GM12878 (cell line): ENCODE data around the gene SCYL3. TPM values are rescaled to one million over a fixed set of nuclear protein-coding genes. Genes with fewer than 3 reads are reported as not detected.

Source experiments
- ATAC-seq: fragments of 200-7000 bp; cut with Tn5 transposase; 3 replicates; pipeline ENCODE4 v1.9.1; 2020; ENCODE audit warnings: mild to moderate bottlenecking, moderate library complexity
- BruUV-seq: library from RNA; stranded (reverse); fragments of 400-500 nt; replicated peaks from 2 replicates; lab custom pipeline; 2021; lab: Mats Ljungman, UMichigan
- CTCF ChIA-PET: fragments of 300-600 bp; sonication (Branson Sonifier 250); formaldehyde crosslinking; extraction: SDS; loops from one replicate; lab custom pipeline; 2021; ENCODE audit warnings: inconsistent platforms; lab: Yijun Ruan, JAX
- POLR2A ChIA-PET: fragments of 350-600 bp; formaldehyde crosslinking; extraction: SDS; loops from one replicate; lab custom pipeline; 2021; ENCODE audit warnings: inconsistent platforms; lab: Charles Lee
- RAD21 ChIA-PET: fragments of 300-600 bp; sonication (Branson Sonifier 250); formaldehyde crosslinking; loops from one replicate; lab custom pipeline; 2023; ENCODE audit warnings: antibody characterized with exemption; ENCODE audit not compliant: unreplicated experiment; lab: Charles Lee
- SMC1A ChIA-PET: fragments of 300-600 bp; sonication (Branson Sonifier 250); formaldehyde crosslinking; loops from one replicate; lab custom pipeline; 2023; ENCODE audit not compliant: unreplicated experiment, uncharacterized antibody; lab: Charles Lee
- DNase-seq: peaks from one replicate; pipeline ENCODE4 v3.0.0-alpha.2; 2011; ENCODE audit warnings: low read depth, low spot score
- FAIRE-seq: peaks from 3 replicates; lab custom pipeline; 2011; peaks lifted over from hg19 to GRCh38; lab: Jason Lieb, UNC
- H2AFZ ChIP-seq: 2 replicates; pipeline ENCODE4 v1.6.0; 2011; ENCODE audit warnings: low read depth, low read length, control low read depth; ENCODE audit not compliant: control insufficient read depth
- H3K27ac ChIP-seq: 2 replicates; pipeline ENCODE4 v1.5.1; 2011; ENCODE audit warnings: control low read depth; ENCODE audit not compliant: control insufficient read depth, insufficient read depth
- H3K27me3 ChIP-seq, 2 experiments: replicated peaks in 1 of 2; 2 replicates each; pipeline versions ENCODE4 v1.6.0 to v1.6.1; 2011; ENCODE audit warnings: low read length in 1 of 2; ENCODE audit not compliant: control insufficient read depth in 2 of 2, insufficient read depth in 2 of 2
- H3K36me3 ChIP-seq, 2 experiments: 2 replicates each; pipeline ENCODE4 v1.5.1; 2011; ENCODE audit warnings: low read length in 1 of 2; ENCODE audit not compliant: control insufficient read depth in 2 of 2, insufficient read depth in 2 of 2
- H3K4me1 ChIP-seq: 2 replicates; pipeline ENCODE4 v1.6.1; 2011; ENCODE audit warnings: mild to moderate bottlenecking, low read length, moderate library complexity, mixed read lengths; ENCODE audit not compliant: control insufficient read depth, insufficient read depth
- H3K4me2 ChIP-seq: 2 replicates; pipeline ENCODE4 v1.6.0; 2011; ENCODE audit warnings: control low read depth; ENCODE audit not compliant: control insufficient read depth, insufficient read depth
- H3K4me3 ChIP-seq: fragments of 200-600 bp; sonication (generic); 2 replicates; pipeline ENCODE4 v1.5.1; 2016
- H3K79me2 ChIP-seq: 2 replicates; pipeline ENCODE4 v1.6.0; 2011; ENCODE audit warnings: low read length; ENCODE audit not compliant: control insufficient read depth, insufficient read depth
- H3K9ac ChIP-seq: 2 replicates; pipeline ENCODE4 v1.8.0; 2011; ENCODE audit warnings: low read length, control low read depth, mixed read lengths; ENCODE audit not compliant: control insufficient read depth, insufficient read depth
- H3K9me3 ChIP-seq: replicated peaks from 3 replicates; pipeline ENCODE4 v1.5.1; 2011; ENCODE audit warnings: mild to moderate bottlenecking, low read length; ENCODE audit not compliant: control insufficient read depth, insufficient read depth
- H4K20me1 ChIP-seq: 2 replicates; pipeline ENCODE4 v1.6.0; 2011; ENCODE audit not compliant: control insufficient read depth, insufficient read depth
- DPF2 ChIP-seq: fragments of 450-650 bp; IDR thresholded peaks from 2 replicates; pipeline ENCODE4 v1.6.1; 2017; ENCODE audit warnings: mild to moderate bottlenecking
- EGR1 ChIP-seq, 2 experiments: IDR thresholded peaks; 1 replicate in 1 of 2; 2 replicates in 1 of 2; pipeline ENCODE4 v1.6.1; 2011 to 2012; ENCODE audit warnings: low read depth in 2 of 2, low read length in 2 of 2, borderline replicate concordance in 1 of 2, mild to moderate bottlenecking in 1 of 2, moderate library complexity in 1 of 2
- EP300 ChIP-seq, 2 experiments: fragments of 150-350 bp in 1 of 2; IDR thresholded peaks; 2 replicates each; pipeline ENCODE4 v1.6.1; 2011 to 2012; ENCODE audit warnings: low read depth in 2 of 2, low read length in 2 of 2, borderline replicate concordance in 1 of 2, improper control_type of control experiment in 1 of 2, inconsistent platforms in 1 of 2; ENCODE audit not compliant: control insufficient read depth in 1 of 2
- EZH2 ChIP-seq: IDR thresholded peaks from 2 replicates; pipeline ENCODE4 v1.6.1; 2012; ENCODE audit warnings: low read depth, mild to moderate bottlenecking, control low read depth, inconsistent platforms, low read length, borderline replicate concordance; ENCODE audit not compliant: control insufficient read depth
- SMAD5 ChIP-seq: IDR thresholded peaks from 2 replicates; pipeline ENCODE4 v1.6.1; 2016; ENCODE audit warnings: antibody characterized with exemption, low read depth
- SREBF2 ChIP-seq: IDR thresholded peaks from 2 replicates; pipeline ENCODE4 v1.6.1; 2012; ENCODE audit warnings: mild to moderate bottlenecking, low read length
- STAT1 ChIP-seq: fragments of 450-650 bp; conservative IDR thresholded peaks from 2 replicates; pipeline ENCODE4 v1.6.1; 2014; ENCODE audit warnings: antibody characterized with exemption, mild to moderate bottlenecking
- TAF1 ChIP-seq: IDR thresholded peaks from 2 replicates; pipeline ENCODE4 v1.6.1; 2011; ENCODE audit warnings: mild to moderate bottlenecking, low read depth, low read length, borderline replicate concordance
- TARDBP ChIP-seq: IDR thresholded peaks from 2 replicates; pipeline ENCODE4 v1.6.1; 2016; ENCODE audit warnings: borderline replicate concordance
- TCF12 ChIP-seq: IDR thresholded peaks from 2 replicates; pipeline ENCODE4 v1.6.1; 2011; ENCODE audit warnings: low read depth, mild to moderate bottlenecking, low read length
- USF1 ChIP-seq: IDR thresholded peaks from 2 replicates; pipeline ENCODE4 v1.6.1; 2011; ENCODE audit warnings: borderline replicate concordance, low read depth, mild to moderate bottlenecking, moderate library complexity, mixed read lengths, low read length; ENCODE audit not compliant: insufficient read depth; ENCODE audit errors: extremely low read length
- YBX1 ChIP-seq: fragments of 450-650 bp; IDR thresholded peaks from 2 replicates; pipeline ENCODE4 v1.6.1; 2016; ENCODE audit warnings: antibody characterized with exemption
- ZNF687 ChIP-seq: fragments of 450-650 bp; IDR thresholded peaks from 2 replicates; pipeline ENCODE4 v1.6.1; 2017; ENCODE audit warnings: mild to moderate bottlenecking, moderate library complexity
- WGBS: methylation state at CpG from one replicate; pipeline ENCODE4 v1.1.6; 2016; ENCODE audit warnings: low lambda C conversion rate; ENCODE audit not compliant: insufficient replicate concordance, insufficient coverage; ENCODE audit errors: missing lambda C conversion rate; 5-methylcytosine and 5-hydroxymethylcytosine counted together
- in situ Hi-C: fragments of 300-500 bp; cut with MboI; formaldehyde crosslinking; loops from 9 replicates; pipeline ENCODE4 v1.14.3; 2018; ENCODE audit warnings: mixed read lengths
- intact Hi-C: fragments of 100-400 bp; cut with micrococcal nuclease; formaldehyde crosslinking; loops from one replicate; pipeline ENCODE4 v1.14.2; 2022; ENCODE audit not compliant: unreplicated experiment
- polyA plus RNA-seq, 11 experiments: library from polyadenylated mRNA; depleted of rRNA in 4 of 11; unstranded in 6 of 11; stranded (reverse) in 5 of 11; fragments of >200 nt; fragmentation: Nextera tagmentation in 4 of 11; fragmentation: Illumina TruSeq in 1 of 11; extraction: Ambion mirVana in 4 of 11; extraction: Trizol in 1 of 11; gene quantifications; 1 replicate in 1 of 11; 2 replicates in 10 of 11; pipeline versions ENCODE4 v1.2.1 to v1.2.3, GENCODE V29; 2011 to 2016; ENCODE audit warnings: inconsistent platforms in 2 of 11, missing spikeins in 2 of 11, low read depth in 1 of 11
- total RNA-seq, 4 experiments: library from RNA; depleted of rRNA in 3 of 4; stranded (reverse); fragments of >200 nt in 3 of 4; fragmentation: Illumina TruSeq in 1 of 4; extraction: Trizol in 1 of 4; gene quantifications; 2 replicates each; pipeline versions ENCODE4 v1.2.1 to v1.2.3, GENCODE V29; 2013 to 2021
- TF ChIP-seq, protein P1 (sequence below): fragments of 450-650 bp; formaldehyde crosslinking; IDR thresholded peaks from 2 replicates; pipeline ENCODE4 v1.5.0; 2022; ENCODE audit warnings: mild to moderate bottlenecking, missing genetic modification characterization
- TF ChIP-seq, protein P2 (sequence below): IDR thresholded peaks from 2 replicates; pipeline ENCODE4 v1.6.1; 2011; ENCODE audit warnings: mild to moderate bottlenecking, low read depth, low read length, moderate library complexity; ENCODE audit not compliant: insufficient replicate concordance

The SCYL3 gene
- total and polyA plus RNA-seq, 10 of the 15 experiments (the other 5 are each of a cell fraction or from before 2014, with no cell fraction given) = 4.3 to 14.3 (median 10.3) TPM

DNA sequence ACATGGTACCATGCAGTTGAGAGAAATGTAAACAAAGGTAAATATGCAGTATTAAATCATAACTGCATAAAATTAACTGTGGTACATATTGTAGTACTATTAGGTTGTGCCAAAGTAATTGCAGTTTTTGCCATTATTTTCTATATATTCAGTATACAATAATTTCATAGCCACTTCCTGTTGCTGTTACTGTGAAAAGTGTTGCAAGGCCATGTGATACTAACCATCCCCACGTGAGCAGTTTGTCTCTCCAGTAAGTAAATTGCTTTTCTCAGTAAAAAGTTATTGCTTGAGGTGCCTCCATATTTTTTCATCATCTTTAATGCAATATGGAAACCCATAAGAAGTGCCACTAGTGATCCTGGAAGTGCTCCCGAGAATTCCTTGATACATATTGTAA lies 79.4 kb downstream of the SCYL3 start:
- WGBS = 98% methylated on average over 2 of the region's 2 CpGs
- BruUV-seq = no TSS peak
- Histone ChIP-seq H3K9me3 (no peaks in the 10 kb centered on the region), H2AFZ (no peak overlapping the region), H3K9ac (no peak overlapping the region), H3K27me3 (no peaks in the 10 kb centered on the region), H3K36me3 (peaks cover 2 to 6% of the 10 kb centered on the region in 2 experiments; a peak in 3 of 4 replicates), H3K4me2 (no peak overlapping the region), H3K27ac (no peak overlapping the region), H3K79me2 (no peaks in the 10 kb centered on the region), H3K4me3 (no peak overlapping the region), H4K20me1 (no peaks in the 10 kb centered on the region), H3K4me1 (no peaks in the 10 kb centered on the region)
- ATAC-seq (no peak), DNase-seq (no peak), FAIRE-seq (no peak)
- in situ Hi-C loops (no loop called here), intact Hi-C loops (no loop called here)
- SMC1A ChIA-PET = no interaction called here
- POLR2A ChIA-PET = no interaction called here
- CTCF ChIA-PET = no interaction called here
- RAD21 ChIA-PET = interaction anchor here (0.8 kb wide), 1 partner anchor 122 kb away, joined by 3 read pairs; no protein-coding TSS in a partner anchor
- TF ChIP-seq YBX1 (no peak), TCF12 (no peak), ZNF687 (no peak), STAT1 (no peak), TAF1 (no peak), EP300 (IDR thresholded peaks at IDR 0.05; ENCODE audit: borderline replicate concordance in 1 of 2, control insufficient read depth in 1 of 2, low read depth in 2 of 2, low read length in 2 of 2) (no peak), TARDBP (no peak), SMAD5 (no peak), DPF2 (no peak), EGR1 (IDR thresholded peaks at IDR 0.05; ENCODE audit: borderline replicate concordance in 1 of 2, low read depth in 2 of 2, low read length in 2 of 2) (no peak), SREBF2 (no peak), USF1 (no peak), EZH2 (no peak)
- TF ChIP-seq, protein P1, sequence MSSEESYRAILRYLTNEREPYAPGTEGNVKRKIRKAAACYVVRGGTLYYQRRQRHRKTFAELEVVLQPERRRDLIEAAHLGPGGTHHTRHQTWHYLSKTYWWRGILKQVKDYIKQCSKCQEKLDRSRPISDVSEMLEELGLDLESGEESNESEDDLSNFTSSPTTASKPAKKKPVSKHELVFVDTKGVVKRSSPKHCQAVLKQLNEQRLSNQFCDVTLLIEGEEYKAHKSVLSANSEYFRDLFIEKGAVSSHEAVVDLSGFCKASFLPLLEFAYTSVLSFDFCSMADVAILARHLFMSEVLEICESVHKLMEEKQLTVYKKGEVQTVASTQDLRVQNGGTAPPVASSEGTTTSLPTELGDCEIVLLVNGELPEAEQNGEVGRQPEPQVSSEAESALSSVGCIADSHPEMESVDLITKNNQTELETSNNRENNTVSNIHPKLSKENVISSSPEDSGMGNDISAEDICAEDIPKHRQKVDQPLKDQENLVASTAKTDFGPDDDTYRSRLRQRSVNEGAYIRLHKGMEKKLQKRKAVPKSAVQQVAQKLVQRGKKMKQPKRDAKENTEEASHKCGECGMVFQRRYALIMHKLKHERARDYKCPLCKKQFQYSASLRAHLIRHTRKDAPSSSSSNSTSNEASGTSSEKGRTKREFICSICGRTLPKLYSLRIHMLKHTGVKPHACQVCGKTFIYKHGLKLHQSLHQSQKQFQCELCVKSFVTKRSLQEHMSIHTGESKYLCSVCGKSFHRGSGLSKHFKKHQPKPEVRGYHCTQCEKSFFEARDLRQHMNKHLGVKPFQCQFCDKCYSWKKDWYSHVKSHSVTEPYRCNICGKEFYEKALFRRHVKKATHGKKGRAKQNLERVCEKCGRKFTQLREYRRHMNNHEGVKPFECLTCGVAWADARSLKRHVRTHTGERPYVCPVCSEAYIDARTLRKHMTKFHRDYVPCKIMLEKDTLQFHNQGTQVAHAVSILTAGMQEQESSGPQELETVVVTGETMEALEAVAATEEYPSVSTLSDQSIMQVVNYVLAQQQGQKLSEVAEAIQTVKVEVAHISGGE (CRISPR knock-in tag) = no peak
- TF ChIP-seq, protein P2, sequence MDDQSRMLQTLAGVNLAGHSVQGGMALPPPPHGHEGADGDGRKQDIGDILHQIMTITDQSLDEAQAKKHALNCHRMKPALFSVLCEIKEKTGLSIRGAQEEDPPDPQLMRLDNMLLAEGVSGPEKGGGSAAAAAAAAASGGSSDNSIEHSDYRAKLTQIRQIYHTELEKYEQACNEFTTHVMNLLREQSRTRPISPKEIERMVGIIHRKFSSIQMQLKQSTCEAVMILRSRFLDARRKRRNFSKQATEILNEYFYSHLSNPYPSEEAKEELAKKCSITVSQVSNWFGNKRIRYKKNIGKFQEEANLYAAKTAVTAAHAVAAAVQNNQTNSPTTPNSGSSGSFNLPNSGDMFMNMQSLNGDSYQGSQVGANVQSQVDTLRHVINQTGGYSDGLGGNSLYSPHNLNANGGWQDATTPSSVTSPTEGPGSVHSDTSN = no peak
